ENCODE results near the gene MASP1. TPM values are rescaled to one million over a fixed set of nuclear protein-coding genes. Genes with fewer than 3 reads are reported as not detected.

Gene MASP1
- total RNA-seq, 1 experiment from 2014 or later, result 1.0 TPM

DNA sequence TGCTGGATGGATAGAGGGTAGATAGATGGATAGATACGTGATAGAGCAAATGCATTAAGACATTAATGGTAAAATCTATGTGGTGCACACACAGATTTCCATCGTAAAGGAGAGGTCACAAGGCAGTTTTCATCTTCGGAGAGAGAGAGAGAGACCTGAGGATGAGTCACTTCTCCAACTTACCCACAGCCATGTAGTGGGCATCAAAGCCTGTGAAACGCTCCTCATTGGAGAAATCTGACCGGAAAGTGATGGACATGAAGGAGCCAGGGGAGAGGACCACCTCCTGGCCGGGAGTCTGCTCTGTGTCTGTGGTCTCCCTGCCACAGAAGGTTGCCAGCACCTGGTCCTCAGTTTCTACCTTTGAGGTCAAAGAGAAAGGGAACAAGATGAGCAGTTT lies 29.2 kb downstream of the MASP1 start:
- no peak for DNase-seq
- Histone ChIP-seq H3K23me2 (ENCODE audit: insufficient read length, low read depth, low read length, poor library complexity, severe bottlenecking) (no peaks in the 10 kb centered on the region), H2BK5ac (ENCODE audit: insufficient read length, low read length) (no peak overlapping the region), H3K56ac (ENCODE audit: insufficient read length, low read depth, low read length) (no peak overlapping the region), H3K27me3 (ENCODE audit: insufficient read depth, low read length) (no peaks in the 10 kb centered on the region), H3T11ph (ENCODE audit: low read length) (no peak overlapping the region), H3K23ac (ENCODE audit: insufficient read length, low read depth, low read length) (no peak overlapping the region), H3K27ac (ENCODE audit: insufficient read length, low read depth, low read length) (no peak overlapping the region), H3K14ac (ENCODE audit: insufficient read depth, low read length) (no peak overlapping the region), H3K4me2 (ENCODE audit: insufficient read depth, insufficient read length, low read length) (no peak overlapping the region), H3K4me1 (ENCODE audit: insufficient read depth, low read length) (no peaks in the 10 kb centered on the region), H2AK5ac (ENCODE audit: insufficient read length, low read length) (no peak overlapping the region), H2BK20ac (ENCODE audit: low read depth, low read length, poor library complexity, severe bottlenecking) (no peak overlapping the region), H4K20me1 (ENCODE audit: control insufficient read depth, insufficient read depth, insufficient read length) (no peaks in the 10 kb centered on the region), H3K9me3 (ENCODE audit: control insufficient read depth, low read depth, low read length) (no peaks in the 10 kb centered on the region), H3K18ac (ENCODE audit: insufficient read length, low read depth, low read length) (no peak overlapping the region), H2BK15ac (ENCODE audit: low read depth, low read length) (no peak overlapping the region), H3K9ac (ENCODE audit: extremely low read depth, insufficient read length, low read length) (no peak overlapping the region), H3K4ac (ENCODE audit: low read depth, low read length) (no peak overlapping the region), H2AFZ (ENCODE audit: low read length) (no peak overlapping the region), H2BK12ac (ENCODE audit: insufficient read length, low read depth, low read length) (no peak overlapping the region), H4K5ac (ENCODE audit: insufficient read length, low read depth, low read length) (no peak overlapping the region), H4K8ac (replicated peaks; ENCODE audit: insufficient read length, low read depth, low read length) (no peak overlapping the region), H3K79me1 (ENCODE audit: insufficient read depth, low read depth, low read length, poor library complexity, severe bottlenecking) (no peaks in the 10 kb centered on the region), H3K79me2 (ENCODE audit: insufficient read depth, low read length) (no peaks in the 10 kb centered on the region), H4K91ac (ENCODE audit: insufficient read length, low read depth, low read length) (no peak overlapping the region), H2BK120ac (ENCODE audit: low read depth, low read length, poor library complexity, severe bottlenecking) (no peak overlapping the region)
- Mint-ChIP-seq H3K27me3 (ENCODE audit: low read depth) (no peaks in the 10 kb centered on the region), H3K4me1 (peaks cover 6 to 11% of the 10 kb centered on the region in 2 experiments), H3K27ac (no peak overlapping the region), H3K9me3 (no peaks in the 10 kb centered on the region), H3K36me3 (ENCODE audit: insufficient read depth in 1 of 3, low read depth in 3 of 3) (no peaks in the 10 kb centered on the region), H3K4me3 (no peak overlapping the region)
- TF ChIP-seq, protein P1, sequence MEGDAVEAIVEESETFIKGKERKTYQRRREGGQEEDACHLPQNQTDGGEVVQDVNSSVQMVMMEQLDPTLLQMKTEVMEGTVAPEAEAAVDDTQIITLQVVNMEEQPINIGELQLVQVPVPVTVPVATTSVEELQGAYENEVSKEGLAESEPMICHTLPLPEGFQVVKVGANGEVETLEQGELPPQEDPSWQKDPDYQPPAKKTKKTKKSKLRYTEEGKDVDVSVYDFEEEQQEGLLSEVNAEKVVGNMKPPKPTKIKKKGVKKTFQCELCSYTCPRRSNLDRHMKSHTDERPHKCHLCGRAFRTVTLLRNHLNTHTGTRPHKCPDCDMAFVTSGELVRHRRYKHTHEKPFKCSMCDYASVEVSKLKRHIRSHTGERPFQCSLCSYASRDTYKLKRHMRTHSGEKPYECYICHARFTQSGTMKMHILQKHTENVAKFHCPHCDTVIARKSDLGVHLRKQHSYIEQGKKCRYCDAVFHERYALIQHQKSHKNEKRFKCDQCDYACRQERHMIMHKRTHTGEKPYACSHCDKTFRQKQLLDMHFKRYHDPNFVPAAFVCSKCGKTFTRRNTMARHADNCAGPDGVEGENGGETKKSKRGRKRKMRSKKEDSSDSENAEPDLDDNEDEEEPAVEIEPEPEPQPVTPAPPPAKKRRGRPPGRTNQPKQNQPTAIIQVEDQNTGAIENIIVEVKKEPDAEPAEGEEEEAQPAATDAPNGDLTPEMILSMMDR (conservative IDR thresholded peaks at IDR 0.05), result no peak
- WGBS (ENCODE audit: extremely low coverage, insufficient read length, low lambda C conversion rate), result 100% methylated on average over 1 of the region's 6 CpGs

Data from H9 (cell line).